ENCODE results near the gene CDK5RAP2.

GRCh38 chr9:120593955-120594277 is 13.9 kb upstream of the CDK5RAP2 start:
- TF ChIP-seq, protein P1, sequence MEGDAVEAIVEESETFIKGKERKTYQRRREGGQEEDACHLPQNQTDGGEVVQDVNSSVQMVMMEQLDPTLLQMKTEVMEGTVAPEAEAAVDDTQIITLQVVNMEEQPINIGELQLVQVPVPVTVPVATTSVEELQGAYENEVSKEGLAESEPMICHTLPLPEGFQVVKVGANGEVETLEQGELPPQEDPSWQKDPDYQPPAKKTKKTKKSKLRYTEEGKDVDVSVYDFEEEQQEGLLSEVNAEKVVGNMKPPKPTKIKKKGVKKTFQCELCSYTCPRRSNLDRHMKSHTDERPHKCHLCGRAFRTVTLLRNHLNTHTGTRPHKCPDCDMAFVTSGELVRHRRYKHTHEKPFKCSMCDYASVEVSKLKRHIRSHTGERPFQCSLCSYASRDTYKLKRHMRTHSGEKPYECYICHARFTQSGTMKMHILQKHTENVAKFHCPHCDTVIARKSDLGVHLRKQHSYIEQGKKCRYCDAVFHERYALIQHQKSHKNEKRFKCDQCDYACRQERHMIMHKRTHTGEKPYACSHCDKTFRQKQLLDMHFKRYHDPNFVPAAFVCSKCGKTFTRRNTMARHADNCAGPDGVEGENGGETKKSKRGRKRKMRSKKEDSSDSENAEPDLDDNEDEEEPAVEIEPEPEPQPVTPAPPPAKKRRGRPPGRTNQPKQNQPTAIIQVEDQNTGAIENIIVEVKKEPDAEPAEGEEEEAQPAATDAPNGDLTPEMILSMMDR (IDR thresholded peaks at IDR 0.05) = no peak
- no peak for TF ChIP-seq POLR2A (IDR thresholded peaks at IDR 0.05)

All from Peyer's patch (tissue), 4 donors.